ENCODE measurements around the gene KIF26B.

Gene KIF26B

DNA sequence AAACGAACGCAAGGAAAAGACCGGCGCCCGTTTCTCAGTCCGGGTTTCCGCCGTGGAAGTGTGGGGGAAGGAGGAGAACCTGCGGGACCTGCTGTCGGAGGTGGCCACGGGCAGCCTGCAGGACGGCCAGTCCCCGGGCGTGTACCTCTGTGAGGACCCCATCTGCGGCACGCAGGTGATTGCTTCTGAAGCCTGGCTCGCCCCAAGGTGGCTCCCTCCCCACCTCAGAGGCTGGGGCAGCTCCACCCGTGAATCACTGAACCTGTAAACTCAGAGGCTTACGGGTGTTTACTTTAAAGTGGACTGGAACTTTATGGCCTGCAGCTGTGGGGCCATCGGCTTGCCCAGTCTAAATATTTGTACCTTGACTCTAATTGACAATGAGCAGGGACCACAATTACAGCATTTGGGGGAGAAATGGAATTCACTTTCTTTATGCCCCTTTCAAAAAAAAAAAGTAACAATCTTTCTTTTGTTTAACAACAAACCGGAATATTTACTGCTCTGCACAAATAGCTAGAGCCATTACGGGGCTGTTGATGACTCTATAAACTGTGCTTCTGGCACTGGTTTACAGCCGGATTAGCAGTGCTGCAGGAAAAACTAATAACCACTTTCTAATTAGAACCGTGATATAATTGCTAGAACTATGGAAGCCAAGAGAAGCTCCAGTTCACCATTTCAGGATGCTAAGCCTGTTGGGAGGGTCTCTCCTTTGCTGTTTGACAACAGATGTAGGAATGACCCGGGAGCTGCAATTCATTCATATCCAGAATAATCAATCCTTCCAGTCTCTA lies 454.8 kb downstream of the KIF26B start:
- no peak for DNase-seq

DNA sequence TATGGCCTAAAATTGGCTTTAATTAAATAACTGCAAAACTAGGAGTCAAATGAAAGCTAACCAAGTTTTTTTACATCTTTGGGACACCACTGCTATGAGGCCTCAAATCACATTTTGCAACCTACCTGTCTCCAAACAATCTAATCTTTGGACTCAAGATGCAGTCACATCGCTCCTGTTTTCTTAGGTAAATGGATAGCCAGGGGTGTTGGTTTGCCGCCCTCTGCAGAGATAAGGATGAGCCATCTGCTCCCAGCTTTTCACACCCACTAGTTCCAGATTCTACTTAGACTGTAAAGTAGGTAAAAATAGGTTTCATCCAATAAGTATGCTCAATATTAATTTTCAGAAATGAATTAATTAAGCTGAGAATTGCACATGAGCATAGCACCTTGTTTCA lies 456.5 kb downstream of the KIF26B start:
- DNase-seq = no peak

DNA sequence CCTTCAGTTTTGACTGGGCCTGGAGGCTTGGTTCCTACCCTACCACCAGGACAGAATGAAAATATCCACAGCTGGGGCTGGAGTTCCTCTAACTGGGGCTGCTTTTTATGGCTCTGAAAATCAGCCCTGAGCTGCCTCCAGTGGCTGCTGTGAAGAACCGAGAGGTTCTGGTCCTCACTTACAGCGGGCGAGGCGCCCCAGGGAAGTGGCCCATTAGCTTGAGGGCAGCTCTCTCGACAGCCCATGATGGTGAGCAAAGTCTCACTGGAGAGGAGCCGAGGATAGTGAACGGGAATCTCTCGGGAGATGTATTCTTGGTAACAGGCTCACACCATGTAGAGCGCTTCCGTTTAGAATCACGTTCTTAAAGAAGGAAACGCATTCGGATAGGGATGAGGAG lies 459.7 kb downstream of the KIF26B start:
- no peak for DNase-seq

DNA sequence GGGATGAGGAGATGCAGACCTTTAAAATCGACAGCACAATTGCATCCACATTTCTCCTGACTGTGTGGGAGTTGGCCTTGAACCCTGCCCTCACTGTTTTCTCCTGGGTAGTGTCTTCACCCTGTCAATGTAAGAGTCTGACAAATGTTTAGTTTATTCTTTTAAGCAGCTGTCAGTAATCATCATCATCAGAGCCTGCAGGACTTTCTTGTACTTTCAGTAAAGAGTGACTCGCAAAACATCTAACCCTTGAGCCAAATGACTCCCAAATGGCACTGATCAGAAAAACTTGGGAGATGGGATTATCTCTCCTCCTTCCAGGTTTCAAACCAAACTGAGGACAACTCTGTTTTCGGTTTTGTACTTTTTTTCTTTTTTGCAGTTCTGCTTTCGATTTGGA lies 460.2 kb downstream of the KIF26B start:
- no peak for DNase-seq

DNA sequence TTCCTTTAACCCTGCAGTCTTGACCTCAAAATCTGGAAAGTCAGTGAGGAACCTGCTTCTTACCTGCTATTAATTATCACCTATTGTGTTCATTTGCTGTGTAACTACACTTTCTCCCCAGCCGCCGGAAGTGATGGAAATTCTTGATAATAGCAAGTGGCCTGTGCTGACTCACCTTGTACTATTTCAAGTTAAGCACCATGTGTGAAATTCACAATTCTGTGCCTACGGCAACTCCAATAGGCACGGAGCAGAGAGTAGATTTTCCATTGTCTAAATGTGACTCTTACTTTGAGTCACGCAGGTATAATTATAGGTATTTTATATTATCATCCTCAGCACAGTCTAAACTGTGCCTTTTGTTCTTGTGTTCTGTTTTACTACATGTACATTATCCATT lies 466.8 kb downstream of the KIF26B start:
- no peak for DNase-seq

DNA sequence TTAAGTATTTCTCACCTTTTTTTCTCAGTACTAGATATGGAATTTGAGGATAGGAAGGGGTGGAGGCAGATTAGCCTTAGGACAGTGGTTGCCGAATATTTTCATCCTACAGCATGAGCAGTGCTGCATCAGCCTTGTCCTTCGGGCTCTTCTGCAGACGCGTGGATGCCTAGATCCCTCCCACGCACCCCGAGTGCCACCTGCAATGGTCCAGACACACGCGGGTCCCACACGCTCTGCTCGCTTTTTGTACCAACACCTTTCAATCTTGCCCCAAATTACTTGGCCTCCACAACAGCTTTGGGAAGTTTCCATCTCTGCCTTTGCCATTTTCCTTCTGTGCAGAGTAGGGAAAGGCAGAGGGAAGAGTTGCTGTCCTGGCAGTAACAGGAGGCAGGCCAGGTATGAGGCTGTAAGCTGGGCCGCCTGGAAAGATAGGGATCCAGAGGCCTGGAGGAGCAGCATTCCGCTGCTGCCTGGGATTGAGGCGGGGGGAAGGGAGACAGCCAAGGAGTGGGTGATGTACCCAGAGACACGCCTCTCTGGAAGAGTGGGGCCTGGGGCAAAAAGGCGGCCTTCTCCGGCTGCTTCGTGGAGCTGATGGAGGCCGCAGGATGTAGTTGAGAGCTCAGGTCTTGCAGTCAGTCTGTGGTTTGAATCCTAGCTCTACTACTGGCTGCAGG lies 467.7 kb downstream of the KIF26B start:
- no peak for DNase-seq

DNA sequence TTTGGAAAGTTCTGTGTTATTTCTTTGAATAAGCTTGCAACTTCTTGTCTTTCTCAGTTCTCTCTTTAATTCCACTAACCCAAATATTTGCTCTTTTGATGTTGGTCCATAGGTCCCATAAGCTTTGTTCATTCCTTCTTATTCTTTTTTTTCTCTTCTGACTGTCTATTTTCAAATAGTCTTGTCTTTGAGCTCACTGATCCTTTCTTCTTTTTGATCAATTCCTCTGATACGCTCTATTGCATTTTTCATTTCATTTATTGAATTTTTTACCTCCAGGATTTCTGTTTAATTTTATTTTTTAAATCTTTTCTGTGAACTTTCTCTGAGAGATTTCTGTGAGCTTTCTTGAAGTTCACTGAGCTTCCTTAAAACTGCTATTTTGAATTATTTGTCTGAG lies 486.6 kb downstream of the KIF26B start:
- no peak for DNase-seq

DNA sequence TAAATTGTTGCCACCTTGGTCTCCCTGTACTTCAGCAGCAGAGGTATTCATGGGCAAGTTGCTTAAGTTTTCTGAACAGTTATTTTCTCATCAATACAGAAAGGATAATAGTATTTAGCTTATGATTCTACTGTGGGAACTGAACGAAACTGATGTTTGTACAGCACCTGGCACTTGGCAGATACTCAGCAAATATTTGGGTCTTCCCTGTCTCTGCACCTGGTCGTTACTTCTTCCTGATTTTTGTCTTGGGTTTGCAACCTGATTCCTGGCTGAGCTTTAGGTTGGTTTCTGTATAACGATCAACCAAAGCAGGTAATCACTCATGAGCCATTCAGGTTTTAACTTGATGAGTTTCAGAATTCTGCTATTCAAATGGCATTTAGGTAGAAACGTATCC lies 490.6 kb downstream of the KIF26B start:
- DNase-seq = no peak

DNA sequence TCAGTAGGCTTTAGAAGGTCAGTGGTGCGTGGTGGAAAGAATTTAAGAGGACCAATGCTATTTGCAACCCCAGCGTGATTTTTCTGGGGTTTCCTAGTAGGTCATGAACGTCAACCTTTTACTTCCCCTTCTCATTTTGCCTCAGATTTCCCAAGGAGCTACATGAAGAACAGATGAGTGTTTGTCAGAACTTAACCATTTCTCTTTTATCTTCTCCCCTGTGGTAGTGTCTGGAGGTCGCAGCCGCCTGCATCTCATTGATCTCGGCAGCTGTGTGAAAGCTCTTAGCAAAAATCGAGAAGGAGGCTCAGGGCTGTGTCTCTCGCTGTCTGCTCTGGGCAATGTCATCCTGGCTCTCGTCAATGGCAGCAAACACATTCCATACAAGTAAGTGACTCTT lies 491.1 kb downstream of the KIF26B start:
- no peak for DNase-seq

DNA sequence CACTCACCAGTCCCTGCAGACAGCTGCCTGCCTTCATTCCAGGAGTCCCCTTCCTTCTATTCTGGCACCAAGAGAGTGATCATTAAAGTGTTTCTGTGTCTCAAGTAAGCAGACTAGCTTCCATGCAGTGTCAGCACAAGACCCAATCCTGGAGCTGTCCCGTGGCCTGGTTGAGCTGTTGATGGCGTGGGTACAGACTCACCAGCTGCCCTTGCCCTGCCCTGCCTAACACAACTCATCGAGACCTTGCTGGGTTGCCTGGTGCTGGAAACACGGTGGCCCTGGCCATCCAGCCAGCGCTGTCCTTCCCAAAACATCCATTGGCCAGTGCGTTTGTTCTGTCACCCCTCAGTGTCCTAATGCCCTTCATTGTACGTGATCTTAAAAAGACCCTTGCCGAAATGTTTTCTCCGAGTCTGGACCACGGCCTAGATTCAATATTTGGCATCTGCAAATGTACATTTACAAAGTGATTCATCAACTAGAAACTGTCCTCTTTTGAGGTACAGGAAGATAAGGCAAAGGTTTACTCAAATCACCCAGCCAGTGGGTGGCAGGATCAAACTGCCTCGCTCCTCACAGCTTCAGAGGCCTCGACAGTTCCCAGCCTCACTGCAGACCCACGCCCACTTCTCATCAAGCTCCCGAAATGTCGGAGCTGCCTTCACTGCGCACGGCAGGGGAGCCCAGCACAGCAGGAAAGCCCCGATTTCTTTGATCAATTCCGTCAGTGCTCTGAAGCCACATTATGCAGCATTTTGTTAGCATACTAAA lies 494.2 kb downstream of the KIF26B start:
- DNase-seq = no peak

DNA sequence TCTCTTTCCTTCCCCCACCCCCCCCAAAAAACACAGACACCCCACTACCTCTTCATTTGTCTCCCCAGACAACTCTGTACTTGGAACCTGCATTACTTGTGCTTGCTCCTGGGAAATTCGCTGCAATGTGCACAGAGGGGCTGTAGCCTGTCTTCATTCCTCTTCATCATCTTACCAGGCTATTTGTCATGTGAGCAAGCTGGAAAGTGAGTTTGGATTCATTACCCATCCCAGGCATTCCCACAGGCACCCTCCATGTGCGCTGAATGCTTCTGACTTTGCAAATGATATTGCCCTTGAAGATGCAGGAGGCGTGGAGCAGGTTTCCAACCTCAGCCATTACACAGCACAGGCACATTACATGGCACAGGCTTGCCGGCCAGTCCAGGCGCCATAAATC lies 494.9 kb downstream of the KIF26B start:
- DNase-seq = no peak

DNA sequence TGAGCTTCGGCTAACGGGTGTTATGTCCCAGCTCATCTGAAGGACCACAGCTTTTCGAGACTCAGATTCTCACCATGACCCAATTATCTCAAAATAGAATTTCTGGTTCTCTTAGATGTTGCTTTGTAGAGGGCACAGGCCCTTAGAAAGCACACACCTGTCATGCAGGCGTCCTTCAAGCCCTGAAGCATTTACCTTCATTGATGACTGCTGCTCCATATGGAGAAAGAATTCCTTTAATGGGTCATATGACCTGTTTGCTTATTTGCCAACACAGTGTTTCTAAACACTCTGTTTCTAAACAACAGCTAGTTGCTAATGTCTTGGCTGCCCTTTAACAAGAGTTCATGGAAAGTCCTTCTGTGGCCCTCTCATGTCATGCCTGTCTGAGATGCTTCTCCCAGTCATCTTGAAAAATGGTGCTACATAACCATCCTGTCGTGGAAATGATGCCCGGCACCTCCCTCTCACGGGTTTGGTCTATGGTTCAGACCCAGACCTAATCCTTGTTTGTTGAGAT lies 495.7 kb downstream of the KIF26B start:
- DNase-seq = no peak

DNA sequence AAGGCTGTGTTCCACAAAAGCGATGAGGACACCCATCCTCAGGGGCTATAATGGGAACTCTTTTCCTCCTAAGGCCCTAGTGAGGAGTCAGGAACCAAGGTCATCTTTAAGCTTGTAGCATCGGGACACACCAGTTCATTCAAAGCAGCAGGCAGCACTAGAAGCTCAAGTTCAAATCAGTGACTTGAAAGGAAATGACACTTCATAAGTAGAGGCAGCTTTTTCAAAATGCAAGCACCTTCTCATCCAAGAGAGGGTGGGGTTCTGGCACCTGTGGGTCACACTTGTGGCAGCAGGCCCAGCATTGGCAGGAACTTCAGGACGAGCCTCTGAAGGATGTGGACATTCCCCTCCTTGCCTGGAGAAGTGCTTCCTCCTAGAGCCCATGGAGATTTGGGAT lies 496.3 kb downstream of the KIF26B start:
- no peak for DNase-seq

DNA sequence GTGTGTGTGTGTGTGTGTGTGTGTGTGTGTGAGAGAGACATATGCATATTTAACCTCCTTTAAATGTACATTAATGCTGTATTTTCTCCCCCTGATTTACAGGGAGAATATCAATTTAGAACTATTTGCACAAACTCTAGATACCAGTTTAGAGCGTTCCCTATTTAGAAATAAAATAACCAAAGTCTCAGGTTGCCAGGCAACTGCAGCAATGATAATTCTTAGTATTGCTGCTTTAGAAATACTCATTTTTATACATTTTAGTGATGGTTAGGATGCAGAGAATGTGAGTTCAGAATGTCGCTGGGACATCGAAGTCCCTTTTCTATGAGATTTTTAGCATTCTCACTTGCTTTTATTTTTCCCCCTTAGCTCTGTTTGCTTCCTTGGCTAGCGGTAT lies 497.3 kb downstream of the KIF26B start:
- DNase-seq = no peak

DNA sequence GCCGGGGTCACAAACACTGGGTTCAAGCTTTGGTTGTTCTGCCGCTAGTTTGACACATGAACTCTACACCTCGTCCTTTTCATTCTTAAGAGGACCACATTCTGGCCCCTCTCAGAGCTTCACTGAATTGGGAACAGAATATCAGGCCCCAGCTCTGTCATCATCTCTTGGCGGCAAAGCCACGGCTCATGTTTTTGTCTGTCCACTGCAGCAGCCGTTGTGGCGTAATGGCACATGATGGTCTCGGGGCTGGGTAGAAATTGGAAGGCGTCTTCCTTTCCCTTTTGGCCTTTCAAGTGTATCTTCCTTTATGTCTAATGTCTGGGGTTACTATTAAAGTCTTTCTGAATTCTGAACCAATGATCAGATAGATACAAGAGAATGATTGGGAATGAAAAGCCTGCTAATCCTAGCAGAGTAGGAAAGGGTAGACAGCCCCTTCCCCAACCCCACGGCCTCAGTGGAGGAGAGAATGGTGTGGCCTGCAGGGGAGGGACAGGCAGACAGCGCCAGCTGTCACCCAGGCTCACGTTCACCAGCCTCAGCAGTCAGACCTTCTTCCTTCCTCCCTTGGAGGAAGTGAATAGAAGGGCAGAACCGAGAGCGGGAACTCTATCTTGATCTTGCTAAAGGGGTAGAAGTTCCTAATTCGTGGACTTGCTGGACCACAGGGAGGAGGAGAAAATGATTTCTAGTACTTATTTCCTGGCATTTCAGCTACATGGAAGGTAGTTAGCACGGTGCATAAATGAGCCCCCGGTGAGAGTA lies 498.1 kb downstream of the KIF26B start:
- no peak for DNase-seq

DNA sequence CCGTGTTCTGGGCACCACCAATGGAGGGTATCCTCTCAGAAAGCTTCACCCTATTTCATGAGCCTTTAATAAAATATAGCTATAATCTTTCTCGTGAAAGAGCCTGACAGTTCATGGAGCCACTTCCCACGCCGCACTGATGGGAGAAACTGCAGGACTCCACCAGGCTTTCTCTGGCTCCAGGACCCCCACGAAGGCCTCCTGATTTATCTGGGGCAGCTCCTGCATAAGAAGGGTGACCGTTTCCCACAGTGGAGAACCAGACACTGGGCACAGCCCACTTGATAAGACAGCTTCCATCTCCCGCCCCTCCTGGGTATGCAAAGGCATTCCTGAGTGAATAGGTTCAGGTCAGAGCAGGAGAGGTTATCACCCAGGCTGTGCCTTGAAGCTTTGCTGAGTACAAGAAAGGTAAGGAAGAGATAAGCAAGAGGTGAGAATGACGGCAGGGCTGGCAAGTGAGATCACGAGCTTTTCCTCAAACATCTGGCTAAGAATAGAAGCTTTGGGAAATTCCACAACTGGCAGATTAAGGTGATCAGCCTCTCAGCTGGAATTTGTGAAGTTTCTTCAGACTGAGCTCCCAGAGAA lies 499.8 kb downstream of the KIF26B start:
- no peak for DNase-seq

DNA sequence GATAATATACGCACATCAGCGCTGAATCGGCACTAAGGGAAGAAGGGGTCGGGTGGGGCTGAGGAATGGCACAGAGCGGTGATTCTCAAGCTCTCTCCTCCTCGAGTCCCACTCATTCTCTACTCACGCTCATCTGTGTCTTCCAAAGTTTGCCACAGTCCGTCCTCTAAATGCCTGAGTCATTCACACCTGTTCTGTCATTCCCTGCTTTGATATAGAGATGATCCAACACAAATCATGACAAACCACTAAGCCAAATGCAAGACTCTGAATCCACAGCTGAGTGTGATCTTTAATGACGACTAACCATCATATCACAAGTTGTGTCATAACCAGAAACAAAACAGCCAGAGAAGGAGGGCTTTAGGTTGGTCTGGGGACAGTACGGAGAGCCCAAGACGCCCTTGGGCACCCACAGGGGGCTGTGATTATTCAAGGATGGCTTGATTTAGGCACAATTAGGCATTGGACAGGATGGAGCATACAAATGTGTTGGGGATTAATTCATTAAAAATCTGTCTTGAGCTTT lies 501.5 kb downstream of the KIF26B start:
- DNase-seq = no peak

DNA sequence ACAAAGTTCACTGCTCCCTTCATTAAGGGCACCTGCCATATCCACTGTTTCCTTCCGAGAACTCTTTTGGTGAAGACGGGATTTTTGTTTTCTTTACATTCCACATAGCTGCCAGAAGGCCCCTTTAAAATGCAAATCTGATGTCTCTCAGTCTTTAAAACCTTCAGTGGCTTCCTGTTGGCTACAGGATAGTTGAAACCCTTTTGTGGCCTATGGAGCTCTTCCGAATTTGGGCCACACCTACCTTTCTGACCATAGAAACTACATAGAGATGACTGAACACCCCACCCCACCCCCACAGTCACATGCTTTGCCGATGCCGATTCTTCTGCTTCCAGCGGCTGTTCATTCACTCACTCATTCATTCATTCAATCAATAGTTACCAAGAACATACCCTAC lies 502.6 kb downstream of the KIF26B start:
- no peak for DNase-seq

DNA sequence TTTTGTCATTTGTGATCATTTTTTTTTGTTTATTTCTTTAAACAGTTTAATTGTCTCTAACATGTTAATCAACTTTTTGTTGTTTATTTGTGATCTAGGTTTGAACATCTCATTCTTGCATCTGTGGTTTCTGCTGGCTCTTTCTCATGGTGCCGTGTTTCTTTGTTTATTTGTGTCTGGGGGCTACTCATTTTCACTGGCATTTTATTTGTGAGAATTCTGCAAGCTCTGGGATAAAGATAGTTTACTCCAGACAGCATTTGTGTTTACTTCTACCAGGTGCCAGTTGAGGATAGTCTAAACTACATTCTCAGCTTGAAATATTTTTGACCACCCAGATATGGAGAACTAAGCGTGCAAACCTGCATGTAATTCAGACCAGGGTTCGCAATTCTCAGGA lies 508.6 kb downstream of the KIF26B start:
- no peak for DNase-seq

DNA sequence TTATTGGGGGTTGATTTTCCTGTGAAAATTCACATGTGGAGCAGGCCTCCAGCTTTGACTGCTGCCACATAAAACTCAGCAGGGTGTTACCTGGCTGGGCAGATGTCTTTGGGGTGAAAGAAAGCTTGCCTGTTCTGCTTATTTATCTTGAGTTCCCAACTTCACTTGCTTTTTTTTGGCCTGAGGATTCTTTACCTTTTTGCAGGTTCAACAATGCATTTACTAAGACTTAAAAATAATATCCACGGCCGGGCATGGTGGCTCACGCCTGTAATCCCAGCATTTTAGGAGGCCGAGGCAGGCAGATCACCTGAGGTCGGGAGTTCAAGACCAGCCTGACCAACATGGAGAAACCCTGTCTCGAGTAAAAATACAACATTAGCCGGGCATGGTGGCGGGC lies 509.1 kb downstream of the KIF26B start:
- no peak for DNase-seq

DNA sequence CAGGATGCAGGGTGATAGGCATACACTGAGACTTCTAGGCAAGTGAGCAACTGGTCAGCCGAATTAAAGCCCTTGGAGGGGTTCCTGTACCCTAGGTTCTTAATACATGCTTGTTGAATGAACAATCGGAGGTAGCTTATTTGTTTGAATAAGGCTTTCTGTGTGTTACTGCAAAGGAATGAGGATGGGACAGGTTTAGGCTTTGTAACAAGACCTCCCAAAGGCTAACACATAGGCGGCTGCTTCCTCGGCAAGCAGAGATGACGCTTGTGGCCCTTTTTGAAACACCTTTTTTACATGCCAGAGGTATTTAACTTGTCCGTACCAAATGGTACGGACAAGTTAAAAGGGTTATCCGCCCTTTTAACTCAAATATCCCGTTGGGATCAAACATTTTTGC lies 511.6 kb downstream of the KIF26B start:
- DNase-seq = no peak

DNA sequence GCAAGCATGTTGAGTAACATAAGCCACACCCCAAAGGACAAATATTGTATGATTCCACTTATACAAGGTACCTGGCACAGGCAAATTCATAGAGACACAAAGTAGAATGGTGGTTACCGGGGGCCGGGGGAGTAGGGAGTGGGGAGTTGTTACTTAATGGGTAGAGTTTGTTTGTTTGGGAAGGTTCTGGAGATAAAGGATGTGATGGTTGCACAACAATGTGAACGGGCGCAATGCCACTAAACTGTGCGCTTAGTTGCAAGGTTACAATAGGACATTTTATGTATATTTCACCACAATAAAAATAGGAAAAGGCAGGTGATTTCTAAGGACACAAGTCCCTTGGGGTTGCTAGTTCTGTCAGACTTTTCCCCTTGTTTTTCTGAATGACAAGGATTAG lies 516.6 kb downstream of the KIF26B start:
- no peak for DNase-seq
